Stimulated activated CD8-positive, alpha-beta memory T cell treated with anti-CD3 and anti-CD28 coated beads, Interleukin-12 subunit alpha, Interleukin-12 subunit beta, amount 100 ng/mL, for 24 hours (primary cell): Measurements from ENCODE around the gene APOBEC2.

ENCODE experiments used
- DNase-seq: peaks from one replicate; pipeline ENCODE4 v3.0.0-alpha.2; 2020; ENCODE audit errors: extremely low read depth

The APOBEC2 gene

DNA sequence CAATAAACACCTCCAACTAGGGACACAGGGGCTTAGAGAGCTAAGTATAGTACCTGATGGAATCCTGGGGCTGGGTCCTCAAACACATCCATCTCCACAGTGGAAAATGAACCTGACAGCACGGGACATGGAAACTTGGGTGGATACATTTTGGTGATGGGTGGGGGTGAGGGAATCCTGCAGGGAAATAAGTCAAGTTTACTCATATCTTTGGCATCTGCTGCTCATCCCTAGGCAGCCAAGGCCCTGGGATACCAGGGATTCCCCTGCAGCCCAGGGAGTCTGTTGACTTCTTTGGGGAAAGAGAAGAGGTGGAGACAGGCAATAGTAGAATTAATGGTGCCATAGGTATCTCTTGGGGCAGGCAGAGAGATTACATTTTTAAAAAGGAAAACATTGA lies 6.6 kb downstream of the APOBEC2 start:
- DNase-seq, result no peak

DNA sequence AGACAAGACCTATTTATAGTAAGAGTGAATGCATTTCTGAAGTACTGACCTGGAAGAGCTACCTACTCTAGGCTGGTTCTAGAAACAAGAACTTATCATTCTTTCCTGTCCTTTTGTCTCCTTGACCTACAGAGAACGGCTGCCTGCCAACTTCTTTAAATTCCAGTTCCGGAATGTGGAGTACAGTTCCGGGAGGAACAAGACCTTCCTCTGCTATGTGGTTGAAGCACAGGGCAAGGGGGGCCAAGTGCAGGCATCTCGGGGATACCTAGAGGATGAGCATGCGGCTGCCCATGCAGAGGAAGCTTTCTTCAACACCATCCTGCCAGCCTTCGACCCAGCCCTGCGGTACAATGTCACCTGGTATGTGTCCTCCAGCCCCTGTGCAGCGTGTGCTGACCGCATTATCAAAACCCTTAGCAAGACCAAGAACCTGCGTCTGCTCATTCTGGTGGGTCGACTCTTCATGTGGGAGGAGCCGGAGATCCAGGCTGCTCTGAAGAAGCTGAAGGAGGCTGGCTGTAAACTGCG lies 8.3 kb downstream of the APOBEC2 start:
- no peak for DNase-seq

DNA sequence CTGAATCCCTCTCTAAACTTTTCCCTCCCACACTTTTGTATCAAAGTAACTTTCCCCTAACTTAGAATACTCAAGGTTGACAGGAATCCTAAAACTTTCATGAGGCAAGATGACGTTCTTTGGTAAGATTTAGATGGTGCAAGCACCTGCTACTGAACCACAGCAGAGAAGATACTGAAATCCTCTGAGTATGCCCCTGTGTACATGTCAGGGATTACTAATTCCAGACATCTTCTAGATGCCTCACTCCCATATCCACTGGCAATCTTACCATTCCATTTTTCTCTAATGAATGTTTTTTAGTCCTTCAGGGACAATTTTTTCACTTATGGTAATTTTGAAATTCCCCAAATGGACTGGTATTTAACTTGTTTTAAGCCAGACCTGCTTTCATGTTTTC lies 9.1 kb downstream of the APOBEC2 start:
- DNase-seq, result no peak

DNA sequence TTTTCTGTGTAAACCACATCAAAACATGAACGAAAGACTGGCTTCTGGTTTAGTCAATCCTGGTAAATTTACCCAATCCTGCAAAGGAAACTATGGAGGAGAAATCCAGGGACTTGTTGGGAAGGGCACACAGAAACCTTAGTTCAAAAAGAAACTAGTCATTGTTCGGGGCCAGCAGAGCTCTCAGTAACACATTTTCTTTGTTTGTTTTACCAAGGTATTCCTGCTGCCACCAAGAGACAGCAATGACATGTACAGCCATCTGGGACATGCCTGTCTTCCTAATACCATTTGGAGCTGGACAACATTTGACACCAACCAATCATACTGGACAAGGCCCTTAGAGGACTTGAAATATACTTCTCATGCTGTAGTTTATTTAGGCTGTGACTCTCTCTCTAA lies 10.9 kb downstream of the APOBEC2 start:
- no peak for DNase-seq

DNA sequence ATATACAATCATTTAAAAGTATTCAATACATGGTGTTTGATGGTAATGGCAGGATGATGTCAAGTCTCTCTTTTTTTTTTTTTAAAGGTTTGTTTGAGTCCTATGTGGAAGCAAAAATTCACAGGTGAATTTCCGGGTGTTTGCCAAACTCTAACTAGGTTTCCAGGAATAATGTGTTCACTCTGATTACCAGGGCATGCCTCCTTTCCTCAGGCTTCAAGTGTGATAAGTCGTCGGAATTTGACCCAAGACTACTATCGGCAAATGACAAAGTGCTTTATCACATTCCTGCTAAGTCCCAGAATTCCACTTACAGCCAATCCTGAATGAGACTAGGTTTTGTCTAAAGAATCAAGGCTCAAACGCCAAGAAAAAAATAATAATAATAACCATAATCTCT lies 11.8 kb downstream of the APOBEC2 start:
- no peak for DNase-seq

DNA sequence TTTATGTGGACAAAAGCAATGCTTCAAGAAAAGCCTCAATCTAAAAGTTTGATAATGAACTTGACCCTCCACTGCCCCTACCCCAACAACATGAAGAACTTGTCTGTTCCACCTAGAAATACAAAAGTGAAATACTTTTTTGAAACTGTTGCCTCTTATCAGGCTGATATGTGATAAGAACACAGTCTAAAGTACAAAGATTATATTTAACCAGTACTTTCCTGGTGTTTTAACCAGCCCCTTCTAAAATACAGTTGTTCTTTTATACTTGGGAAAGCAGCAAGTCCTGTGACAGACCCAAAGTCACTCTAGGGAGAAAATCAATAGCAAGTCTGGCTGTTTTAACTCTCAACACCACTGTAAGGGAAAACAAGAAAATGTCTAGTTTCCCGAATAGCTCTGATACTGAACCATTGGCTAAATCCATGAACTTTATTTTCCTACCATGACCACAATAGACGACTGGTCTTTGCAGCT lies 12.6 kb downstream of the APOBEC2 start:
- no peak for DNase-seq

DNA sequence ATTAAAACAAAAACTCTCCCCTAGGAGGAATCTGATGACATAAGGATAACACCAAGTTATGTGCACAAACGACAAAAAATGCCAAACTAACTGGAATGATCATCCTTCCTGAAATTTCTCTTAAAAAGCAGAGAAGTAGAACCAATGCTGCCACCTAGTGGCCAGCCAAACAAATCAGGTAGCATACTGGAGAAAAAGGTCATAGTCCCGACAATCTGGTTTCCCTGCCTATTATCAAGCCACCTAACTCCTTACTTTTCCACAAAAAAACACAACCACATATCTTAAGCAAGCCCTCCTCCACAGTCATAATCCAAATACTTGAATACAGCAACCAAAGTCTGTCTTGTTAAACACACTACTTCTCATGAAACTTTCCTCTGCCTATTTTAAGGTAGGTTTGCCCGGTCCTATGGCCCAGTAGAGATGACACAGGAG lies 13.9 kb downstream of the APOBEC2 start:
- DNase-seq, result peak; percentile 9

DNA sequence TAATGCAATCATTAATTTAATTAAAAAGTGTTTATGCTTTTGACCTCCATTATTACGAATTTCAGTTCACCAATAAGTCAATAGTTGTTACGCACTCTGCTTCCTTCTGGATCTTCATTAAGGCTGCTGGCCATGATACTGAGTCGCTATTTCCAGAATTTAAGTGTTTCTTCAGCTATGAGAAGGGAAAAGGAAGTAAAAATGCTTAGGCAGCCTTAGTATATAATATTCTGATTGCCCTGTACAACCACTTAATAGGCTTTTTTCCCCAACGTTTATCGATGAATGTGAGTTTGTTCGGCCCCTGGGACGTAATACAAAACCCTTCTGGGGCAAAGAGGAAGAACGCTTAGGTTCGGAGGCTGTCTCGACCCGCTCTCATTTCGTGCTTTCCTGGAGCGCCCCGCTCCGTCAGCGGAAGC lies 18.5 kb downstream of the APOBEC2 start:
- DNase-seq, result no peak

DNA sequence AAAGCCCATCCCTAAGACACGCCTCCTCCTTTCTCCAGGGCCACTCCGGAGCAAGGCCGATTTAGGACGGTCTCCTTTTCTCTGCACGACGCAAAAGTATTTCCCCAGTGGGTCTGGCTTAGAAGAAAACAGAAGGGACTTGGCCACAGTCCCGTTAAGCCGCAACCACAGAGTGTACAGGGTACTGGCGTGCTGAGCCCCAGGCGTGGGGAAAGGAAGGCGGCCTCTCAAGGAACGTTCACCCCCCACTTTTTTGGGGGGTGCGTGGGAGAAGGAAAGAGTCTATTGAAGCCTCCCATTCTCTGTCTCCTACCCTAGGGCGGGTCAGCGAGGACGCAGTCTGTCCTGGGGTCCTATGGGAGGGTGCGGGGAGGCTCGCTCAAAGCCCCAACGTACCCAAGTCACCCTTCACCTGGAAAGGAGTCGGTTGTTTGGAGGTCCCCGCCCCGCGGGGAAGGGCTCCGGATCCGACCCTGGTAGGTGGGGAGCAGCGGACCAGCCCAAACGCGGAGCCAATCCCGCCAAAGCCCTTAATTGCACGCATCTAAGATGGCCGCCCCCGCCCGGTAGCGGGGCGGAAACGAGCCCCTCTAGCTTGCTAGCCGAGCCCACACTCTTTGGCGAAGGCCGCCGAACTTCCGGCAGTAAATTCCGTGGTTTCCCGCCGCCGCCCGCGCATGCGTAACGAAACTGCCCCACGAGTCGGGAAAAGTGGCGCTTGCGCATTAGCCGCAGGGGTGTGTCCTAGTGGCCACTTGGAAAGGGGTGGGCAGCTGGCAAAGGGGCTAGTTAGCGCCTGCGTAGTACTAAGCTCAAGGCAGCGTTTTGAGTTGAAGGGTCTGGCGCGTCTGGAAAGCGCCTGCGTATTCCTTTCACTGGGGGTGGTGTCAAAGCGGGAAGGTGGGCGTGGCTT lies 19.2 kb downstream of the APOBEC2 start, which contains the start of gene OARD1:
TSS of gene OARD1 (minus strand) at position 434 of the 913 bp plus-strand sequence. CDS start 722 bp downstream, outside the sequence.
- DNase-seq, result peak; percentile 100

DNA sequence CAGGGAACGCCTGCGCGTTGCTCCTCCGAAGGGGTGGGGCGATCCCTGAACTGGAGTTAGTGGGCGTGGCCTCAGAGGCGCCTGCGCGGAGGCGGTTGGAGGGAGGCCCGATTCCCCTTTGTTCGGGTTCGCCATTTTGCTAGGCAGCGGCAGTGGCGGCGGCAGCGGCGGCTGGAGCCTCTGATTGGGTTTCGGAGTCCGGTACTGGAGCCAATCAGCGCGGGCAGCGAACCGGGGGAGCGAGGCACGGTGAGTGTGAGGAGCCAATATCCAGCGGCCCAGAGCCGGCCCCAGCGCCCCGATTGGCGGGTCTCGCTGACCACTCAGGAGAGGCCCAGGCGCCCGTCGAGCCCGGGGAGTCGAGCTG lies 19.8 kb downstream of the APOBEC2 start, which contains the start of gene NFYA:
TSS of gene NFYA (plus strand) at position 139 of the 367 bp plus-strand sequence. CDS start 6,116 bp downstream, outside the sequence.
- peak; percentile 99 for DNase-seq

DNA sequence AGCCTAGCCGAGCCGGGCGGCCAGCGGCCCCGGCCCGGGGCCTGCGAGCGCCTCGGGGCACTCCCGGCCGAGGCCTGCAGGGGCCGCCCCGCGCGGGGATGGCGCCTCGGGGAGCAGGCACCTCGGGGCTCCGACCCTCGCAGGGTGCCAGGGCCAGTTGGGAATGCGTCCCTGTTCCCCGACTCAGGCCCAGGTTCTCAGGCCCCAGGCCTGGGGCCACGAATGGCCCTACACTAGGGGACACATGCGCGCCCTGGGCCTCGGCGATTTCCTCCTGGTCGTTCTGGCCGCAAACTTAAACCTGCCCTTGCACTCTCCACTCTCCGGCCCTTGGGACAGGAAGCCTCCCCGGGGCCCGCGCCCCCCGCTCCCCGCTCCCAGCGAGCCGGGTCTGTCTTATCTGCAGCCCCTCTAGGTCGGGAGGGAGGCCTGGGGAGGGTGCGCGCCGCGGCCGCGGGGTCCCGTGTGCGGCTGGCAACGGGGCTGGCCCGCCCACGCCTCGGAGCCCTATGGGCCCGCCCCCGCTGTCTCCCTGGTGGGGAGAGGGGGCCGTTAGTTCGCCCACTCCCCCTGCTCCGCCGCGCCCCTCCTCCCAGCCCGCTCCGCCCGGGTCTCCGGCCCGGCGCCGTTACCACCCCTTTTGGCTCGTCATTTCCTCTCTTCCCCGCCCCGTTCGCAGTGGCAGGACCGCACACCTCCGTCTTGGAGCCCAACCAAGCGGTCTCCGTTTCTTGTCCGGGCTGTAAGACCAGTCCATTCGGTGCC lies 20.4 kb downstream of the APOBEC2 start:
- DNase-seq, result peak; percentile 52

DNA sequence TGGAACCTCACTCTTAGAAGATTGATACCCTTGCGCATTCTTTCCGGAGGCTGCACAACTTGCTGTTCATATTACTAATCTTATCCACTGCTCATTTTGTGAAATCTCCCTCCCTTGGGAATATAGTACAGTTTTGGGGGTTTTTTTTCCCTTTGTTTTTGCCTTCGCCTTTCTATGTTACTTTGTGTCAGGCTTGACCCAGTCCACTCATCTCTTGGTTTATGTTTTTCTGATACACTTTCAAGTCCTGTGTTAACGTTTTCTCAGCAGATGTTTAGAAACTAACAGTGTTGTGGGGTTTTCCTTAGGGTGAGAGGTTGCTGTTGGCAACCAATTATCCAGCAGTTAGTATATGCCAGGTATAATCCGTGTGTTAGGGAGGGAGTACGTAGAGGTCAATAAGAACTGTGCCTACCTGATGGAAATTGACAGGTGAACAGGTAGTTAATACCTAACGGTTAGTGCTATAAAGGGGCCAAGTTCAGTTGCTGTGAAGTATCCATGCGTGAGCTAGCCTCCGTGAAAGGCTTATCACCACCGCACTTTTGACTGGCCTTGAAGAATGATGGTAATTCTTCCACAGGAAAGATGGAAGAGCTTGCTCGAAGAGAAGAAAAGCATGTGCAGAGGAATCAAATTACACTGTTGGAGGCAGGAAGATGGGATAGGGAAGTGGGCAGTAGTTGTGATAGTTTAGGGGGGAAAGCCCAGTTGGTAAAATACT lies 21.1 kb downstream of the APOBEC2 start:
- DNase-seq, result no peak

DNA sequence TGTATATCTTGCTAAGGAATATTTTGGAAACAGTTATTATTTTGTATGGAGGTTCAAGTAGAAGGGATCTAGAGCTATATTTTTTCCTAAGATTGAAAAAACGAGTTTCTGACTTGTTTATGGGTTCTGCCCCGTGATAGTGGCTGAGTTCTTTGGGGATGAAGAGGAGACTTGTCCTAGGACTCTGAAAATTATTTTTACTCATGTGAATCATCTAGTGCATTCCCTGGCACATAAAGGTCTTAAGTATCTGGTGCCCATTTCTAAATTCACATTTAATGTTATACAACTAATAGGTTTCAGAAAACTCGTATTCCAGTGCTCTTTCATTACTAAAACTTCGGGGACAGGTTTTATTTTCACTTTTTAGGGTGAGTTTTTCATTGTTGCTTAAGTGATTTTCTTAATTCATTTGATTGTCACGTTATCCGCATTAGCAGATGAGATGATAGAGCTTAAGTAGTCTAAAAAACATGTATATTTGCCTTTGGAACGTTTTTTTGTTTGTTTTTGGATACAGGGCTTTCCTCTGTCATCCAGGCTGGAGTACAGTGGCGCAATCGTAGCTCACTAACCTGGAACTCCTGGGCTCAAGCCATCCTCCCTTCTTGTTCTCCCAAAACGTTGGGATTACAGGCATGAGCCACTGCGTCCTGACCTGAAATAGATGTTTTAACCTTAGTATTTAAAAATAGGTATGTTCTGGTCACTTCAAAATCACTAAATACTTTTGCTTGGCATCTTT lies 21.9 kb downstream of the APOBEC2 start:
- DNase-seq, result no peak

DNA sequence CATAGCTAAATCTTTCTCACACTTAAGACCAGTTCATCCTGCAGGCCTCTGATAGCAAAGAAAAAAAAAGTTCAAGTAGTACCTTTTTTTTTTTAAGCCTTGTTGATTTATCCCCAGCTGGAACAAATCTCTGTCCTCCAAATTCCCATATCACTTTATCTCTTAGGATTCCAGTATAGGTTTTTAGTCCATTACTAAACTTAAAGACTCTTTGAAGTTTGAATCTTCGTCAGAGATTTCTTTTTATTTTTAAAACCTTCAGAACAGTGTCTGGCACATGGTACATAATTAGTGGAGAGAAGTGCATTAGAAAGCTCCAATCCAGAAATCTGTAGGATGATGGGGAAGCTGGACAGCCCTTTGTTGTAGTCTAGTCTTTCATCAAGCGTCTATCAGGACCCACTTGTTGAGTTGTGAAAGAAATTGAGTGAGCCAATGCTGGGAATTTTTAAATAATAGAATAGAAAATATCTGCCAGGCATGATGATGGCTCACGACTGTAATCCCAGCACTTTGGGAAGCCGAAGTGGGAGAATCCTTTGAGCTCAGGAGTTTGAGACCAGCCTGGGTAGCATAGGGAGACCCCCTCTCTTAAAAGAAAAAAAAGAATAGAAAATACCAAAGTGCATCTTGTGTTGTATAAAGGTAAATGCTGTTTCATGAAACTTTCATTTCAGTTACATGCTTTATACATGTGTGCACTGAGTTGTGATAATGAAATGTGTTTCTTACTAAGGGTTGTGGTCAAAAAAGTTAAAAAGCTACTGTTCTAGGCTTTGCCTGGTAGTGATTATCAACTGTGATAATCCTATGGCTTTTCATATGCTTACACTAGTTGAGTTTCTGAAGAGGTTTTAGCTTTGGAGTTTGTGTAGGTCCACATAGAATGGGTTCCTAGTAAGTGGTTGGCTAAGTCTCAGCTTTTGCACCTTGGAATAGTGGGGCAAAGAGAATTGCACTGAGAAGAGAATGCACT lies 22.9 kb downstream of the APOBEC2 start:
- no peak for DNase-seq

DNA sequence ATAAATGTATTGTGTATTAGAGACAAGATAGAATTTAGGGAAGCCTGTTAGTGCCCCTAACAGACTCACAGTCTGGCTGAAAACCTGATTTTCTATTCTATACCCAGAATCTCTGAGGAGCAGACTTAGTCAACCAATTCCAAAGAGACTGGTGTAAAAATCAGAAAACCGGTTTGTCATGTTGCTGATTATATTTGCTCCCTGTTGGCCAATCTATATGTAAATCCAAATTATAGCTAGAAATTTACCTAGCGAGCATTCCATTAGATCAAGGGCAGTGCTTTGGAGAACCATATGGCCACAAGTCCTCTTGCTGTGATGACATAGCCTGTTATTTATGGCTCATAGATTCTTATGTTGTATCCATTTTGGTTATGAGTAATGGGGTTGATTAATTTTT lies 24.5 kb downstream of the APOBEC2 start:
- DNase-seq, result no peak

DNA sequence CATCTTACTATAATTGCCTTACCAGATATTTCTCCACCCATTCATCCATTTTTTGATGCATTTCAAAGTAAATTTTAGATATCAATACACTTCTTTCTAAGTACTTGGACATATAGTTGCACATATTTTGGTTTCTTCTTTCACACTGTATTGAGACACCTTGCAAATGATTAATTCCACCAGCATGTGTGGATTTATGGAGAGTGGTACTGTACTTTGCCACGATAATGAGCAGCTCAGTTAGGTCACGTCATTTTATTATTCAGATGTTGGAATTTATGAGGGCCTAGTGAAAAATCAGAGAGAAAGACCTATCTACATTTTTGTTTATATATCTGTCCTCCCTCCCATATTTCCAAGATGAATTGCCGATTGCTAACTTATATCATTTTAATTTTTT lies 25.1 kb downstream of the APOBEC2 start:
- no peak for DNase-seq

DNA sequence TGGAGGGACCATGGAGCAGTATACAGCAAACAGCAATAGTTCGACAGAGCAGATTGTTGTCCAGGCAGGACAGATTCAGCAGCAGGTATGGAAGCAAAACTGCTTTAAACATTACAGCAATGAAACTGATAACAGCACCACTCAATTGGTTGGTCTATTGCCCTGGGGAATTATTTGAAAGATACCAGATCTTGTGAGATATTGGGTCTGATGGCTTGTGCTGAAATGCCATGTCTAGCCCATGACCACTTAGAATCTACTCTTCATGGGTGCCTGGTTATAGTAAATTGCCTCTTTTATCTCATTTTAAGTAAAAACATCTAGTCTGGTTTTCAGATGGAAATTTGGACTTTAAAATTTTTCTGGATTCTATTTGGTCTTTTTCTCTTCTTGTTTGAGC lies 26.1 kb downstream of the APOBEC2 start:
- no peak for DNase-seq

DNA sequence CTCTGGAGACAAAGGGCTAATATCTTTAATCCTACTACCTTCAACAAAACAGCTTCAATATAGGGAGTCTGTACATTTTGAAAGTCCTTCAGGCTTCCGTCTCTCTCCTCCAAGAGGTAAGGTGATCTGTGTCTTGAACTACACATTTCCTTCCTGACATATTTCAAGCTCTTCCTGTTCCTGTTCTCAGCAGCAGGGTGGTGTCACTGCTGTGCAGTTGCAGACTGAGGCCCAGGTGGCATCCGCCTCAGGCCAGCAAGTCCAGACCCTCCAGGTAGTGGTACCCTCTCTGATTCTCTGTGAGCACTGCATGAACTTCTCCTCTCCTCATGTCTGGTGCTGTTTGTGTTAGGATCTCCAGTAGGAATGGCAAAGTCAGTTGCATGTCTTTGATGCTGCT lies 27.6 kb downstream of the APOBEC2 start:
- no peak for DNase-seq

DNA sequence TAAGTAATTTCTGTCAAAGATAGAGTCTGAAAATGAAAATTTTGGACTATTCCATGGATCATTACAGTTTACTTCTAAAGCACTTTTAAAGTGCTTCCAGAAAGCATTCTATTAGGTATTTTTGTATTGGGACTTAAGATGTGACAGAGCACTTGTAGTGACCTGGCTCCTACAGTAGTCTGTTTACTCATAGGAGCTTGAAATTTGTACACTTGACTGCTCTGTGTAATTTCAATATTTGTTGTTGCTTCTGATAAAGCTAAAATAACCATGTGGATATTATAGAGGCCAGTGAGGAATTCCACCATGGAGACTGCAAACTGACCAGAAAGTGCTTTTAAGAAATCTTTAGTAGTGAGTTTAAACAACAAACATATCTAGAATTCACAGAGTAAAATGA lies 30.1 kb downstream of the APOBEC2 start:
- DNase-seq, result no peak

DNA sequence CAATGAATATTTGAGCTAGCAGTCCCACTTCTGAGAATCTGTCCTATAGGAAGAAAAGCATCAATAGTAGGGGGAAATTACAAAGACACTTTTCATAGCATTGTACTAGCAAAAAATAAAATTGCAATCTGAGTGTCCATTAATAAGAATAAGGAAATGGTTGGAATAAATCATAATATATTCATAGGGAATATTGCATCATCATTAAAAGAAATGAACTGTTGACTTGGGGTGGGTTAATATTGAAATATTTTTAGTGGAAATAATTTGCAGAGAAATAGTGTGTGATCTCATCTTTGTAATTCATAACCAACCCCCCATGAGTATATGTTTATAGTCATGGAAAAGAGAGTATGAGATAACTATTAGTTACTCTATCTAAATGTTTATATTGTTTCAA lies 32.2 kb downstream of the APOBEC2 start:
- DNase-seq, result no peak
